ENCODE data around the gene EARS2.

The EARS2 gene

DNA sequence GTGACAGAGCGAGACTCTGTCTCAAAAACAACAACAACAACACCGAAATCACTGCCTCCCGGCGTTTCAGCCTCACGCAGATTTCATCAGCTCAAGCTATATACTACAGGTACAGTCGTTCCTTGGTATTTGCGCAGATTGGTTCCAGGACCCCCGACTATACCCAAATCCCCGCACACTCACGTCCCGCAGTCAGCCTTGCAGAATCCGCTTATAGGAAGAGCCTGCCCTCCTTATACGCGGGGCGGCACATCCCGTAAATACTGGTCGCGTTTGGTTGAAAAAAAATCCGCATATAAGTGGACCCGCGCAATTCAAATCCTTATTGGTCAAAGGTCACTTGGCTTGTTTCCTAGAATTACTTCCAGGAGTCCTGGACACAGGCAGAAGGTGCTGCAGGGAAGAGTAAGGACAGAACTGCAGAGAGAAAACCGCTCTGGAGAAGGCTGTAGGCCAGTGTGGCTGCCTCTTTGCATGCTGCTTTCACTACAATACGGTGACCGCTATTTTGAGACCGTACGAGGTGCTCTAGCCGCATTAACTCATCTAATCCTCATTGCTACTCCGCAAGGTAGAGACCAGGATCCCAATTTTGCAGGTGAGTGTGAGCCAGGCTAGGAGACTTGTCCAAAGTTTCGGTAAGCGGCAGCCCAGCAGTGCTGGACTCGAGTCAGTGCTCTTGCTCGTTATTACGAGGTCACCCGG is 38.2 kb upstream of the EARS2 start:
- peaks cover 32% of the 10 kb centered on the region for H3K4me1 ChIP-seq (ENCODE audit: insufficient read depth, low read length)
- peak overlapping the region; percentile 84 to 99 for H3K4me3 ChIP-seq (ENCODE audit: low read depth in 1 of 2, low read length in 2 of 2)
- peaks cover 43% of the 10 kb centered on the region for H3K36me3 ChIP-seq (ENCODE audit: insufficient read depth, low read length)
- TF ChIP-seq, protein P1, sequence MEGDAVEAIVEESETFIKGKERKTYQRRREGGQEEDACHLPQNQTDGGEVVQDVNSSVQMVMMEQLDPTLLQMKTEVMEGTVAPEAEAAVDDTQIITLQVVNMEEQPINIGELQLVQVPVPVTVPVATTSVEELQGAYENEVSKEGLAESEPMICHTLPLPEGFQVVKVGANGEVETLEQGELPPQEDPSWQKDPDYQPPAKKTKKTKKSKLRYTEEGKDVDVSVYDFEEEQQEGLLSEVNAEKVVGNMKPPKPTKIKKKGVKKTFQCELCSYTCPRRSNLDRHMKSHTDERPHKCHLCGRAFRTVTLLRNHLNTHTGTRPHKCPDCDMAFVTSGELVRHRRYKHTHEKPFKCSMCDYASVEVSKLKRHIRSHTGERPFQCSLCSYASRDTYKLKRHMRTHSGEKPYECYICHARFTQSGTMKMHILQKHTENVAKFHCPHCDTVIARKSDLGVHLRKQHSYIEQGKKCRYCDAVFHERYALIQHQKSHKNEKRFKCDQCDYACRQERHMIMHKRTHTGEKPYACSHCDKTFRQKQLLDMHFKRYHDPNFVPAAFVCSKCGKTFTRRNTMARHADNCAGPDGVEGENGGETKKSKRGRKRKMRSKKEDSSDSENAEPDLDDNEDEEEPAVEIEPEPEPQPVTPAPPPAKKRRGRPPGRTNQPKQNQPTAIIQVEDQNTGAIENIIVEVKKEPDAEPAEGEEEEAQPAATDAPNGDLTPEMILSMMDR (IDR thresholded peaks at IDR 0.05; ENCODE audit: borderline replicate concordance, extremely low read depth, low read length, poor library complexity, severe bottlenecking) = no peak
- no peak for TF ChIP-seq EZH2 (IDR thresholded peaks at IDR 0.05; ENCODE audit: borderline replicate concordance, low read depth, low read length, severe bottlenecking)
- H3K9me3 ChIP-seq (ENCODE audit: insufficient read depth, low read length, severe bottlenecking) = no peaks in the 10 kb centered on the region
- H3K79me2 ChIP-seq (ENCODE audit: insufficient read depth, low read length) = peaks cover 55% of the 10 kb centered on the region
- no peaks in the 10 kb centered on the region for H3K27me3 ChIP-seq (ENCODE audit: insufficient read depth, low read length, poor library complexity)
- H2AFZ ChIP-seq (ENCODE audit: low read depth, low read length) = peak overlapping the region; percentile 93
- H4K20me1 ChIP-seq (ENCODE audit: insufficient read depth, low read length) = peaks cover 49% of the 10 kb centered on the region
- no peak for DNase-seq
- ATAC-seq (ENCODE audit: insufficient read depth, low read depth) = no peak
- H3K9ac ChIP-seq (ENCODE audit: low read depth, low read length) = peak overlapping the region; percentile 88
- H3K4me2 ChIP-seq (ENCODE audit: insufficient read depth, low read length) = peak overlapping the region; percentile 99
- peak overlapping the region; percentile 83 for H3K27ac ChIP-seq (ENCODE audit: low read length)

DNA sequence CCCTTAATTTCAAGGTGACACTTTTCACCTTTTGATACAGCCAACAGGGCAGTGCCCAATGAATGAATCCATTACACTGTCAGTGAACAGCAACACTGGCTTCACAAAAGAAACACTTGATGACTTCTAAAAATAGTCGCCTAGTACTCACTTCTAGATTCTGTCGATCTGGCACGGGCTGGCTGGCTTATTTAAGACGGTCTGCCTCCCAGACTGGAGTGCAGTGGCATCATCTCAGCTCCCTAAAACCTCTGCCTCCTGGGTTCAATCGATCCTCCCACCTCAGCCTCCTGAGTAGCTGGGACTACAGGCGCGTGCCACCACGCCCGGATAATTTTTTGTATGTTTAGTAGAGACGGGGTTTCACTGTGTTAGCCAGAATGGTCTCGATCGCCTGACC is 37.0 kb upstream of the EARS2 start:
- peaks cover 59% of the 10 kb centered on the region for H4K20me1 ChIP-seq (ENCODE audit: insufficient read depth, low read length)
- ATAC-seq (ENCODE audit: insufficient read depth, low read depth) (no peak), DNase-seq (no peak)
- TF ChIP-seq, protein P1 (IDR thresholded peaks at IDR 0.05; ENCODE audit: borderline replicate concordance, extremely low read depth, low read length, poor library complexity, severe bottlenecking) = no peak
- TF ChIP-seq EZH2 (IDR thresholded peaks at IDR 0.05; ENCODE audit: borderline replicate concordance, low read depth, low read length, severe bottlenecking) = no peak
- peak overlapping the region in 1 of 2 experiments; percentile 99; a peak in 1 of 4 replicates for H3K4me3 ChIP-seq (ENCODE audit: low read depth in 1 of 2, low read length in 2 of 2)
- no peak overlapping the region for H3K9ac ChIP-seq (ENCODE audit: low read depth, low read length)
- H3K36me3 ChIP-seq (ENCODE audit: insufficient read depth, low read length) = peaks cover 56% of the 10 kb centered on the region
- peaks cover 67% of the 10 kb centered on the region for H3K79me2 ChIP-seq (ENCODE audit: insufficient read depth, low read length)
- H2AFZ ChIP-seq (ENCODE audit: low read depth, low read length) = no peak overlapping the region
- no peak overlapping the region for H3K27ac ChIP-seq (ENCODE audit: low read length)
- no peaks in the 10 kb centered on the region for H3K9me3 ChIP-seq (ENCODE audit: insufficient read depth, low read length, severe bottlenecking)
- H3K4me2 ChIP-seq (ENCODE audit: insufficient read depth, low read length) = peak overlapping the region; percentile 99
- peaks cover 32% of the 10 kb centered on the region for H3K4me1 ChIP-seq (ENCODE audit: insufficient read depth, low read length)
- no peaks in the 10 kb centered on the region for H3K27me3 ChIP-seq (ENCODE audit: insufficient read depth, low read length, poor library complexity)

DNA sequence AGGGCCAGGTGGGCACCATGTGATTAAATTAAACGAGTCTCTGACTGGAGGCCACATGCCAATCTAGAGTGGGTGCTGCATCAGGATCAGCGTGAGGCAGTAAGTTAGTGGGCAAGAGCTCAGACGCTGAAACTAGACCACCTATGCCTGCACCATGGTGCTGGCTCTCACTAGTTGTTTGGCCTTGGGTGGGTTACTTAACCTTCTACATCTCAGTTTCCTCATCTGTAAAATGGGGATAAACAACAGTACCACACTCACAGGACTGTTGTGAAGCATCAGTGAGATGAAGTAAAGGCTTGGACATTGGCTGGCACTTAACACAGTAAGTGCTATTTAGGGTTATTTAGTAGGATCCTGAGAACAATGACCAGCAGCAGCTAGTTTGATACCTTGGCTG is 33.0 kb upstream of the EARS2 start:
- DNase-seq = no peak
- peaks cover 19% of the 10 kb centered on the region for H3K4me1 ChIP-seq (ENCODE audit: insufficient read depth, low read length)
- no peak for ATAC-seq (ENCODE audit: insufficient read depth, low read depth)
- H3K9me3 ChIP-seq (ENCODE audit: insufficient read depth, low read length, severe bottlenecking) = no peaks in the 10 kb centered on the region
- no peak overlapping the region for H3K4me2 ChIP-seq (ENCODE audit: insufficient read depth, low read length)
- H2AFZ ChIP-seq (ENCODE audit: low read depth, low read length) = no peak overlapping the region
- H3K9ac ChIP-seq (ENCODE audit: low read depth, low read length) = no peak overlapping the region
- TF ChIP-seq, protein P1 (IDR thresholded peaks at IDR 0.05; ENCODE audit: borderline replicate concordance, extremely low read depth, low read length, poor library complexity, severe bottlenecking) = no peak
- TF ChIP-seq EZH2 (IDR thresholded peaks at IDR 0.05; ENCODE audit: borderline replicate concordance, low read depth, low read length, severe bottlenecking) = no peak
- H3K79me2 ChIP-seq (ENCODE audit: insufficient read depth, low read length) = peaks cover 85% of the 10 kb centered on the region
- H3K27me3 ChIP-seq (ENCODE audit: insufficient read depth, low read length, poor library complexity) = no peaks in the 10 kb centered on the region
- peaks cover 86% of the 10 kb centered on the region for H3K36me3 ChIP-seq (ENCODE audit: insufficient read depth, low read length)
- H4K20me1 ChIP-seq (ENCODE audit: insufficient read depth, low read length) = peaks cover 74% of the 10 kb centered on the region
- no peak overlapping the region for H3K27ac ChIP-seq (ENCODE audit: low read length)
- no peak overlapping the region for H3K4me3 ChIP-seq (ENCODE audit: low read depth in 1 of 2, low read length in 2 of 2)

All from DND-41 (cell line).